ENCODE results near the gene PAX7. TPM values are rescaled to one million over a fixed set of nuclear protein-coding genes. Genes with fewer than 3 reads are reported as not detected.

The PAX7 gene
- total and polyA plus RNA-seq, 12 donors = not detected

- no peak for ATAC-seq
- peaks cover 0 to 76% (median 47%) of the 10 kb centered on the region in 7 donors for H3K27me3 ChIP-seq
- H3K4me1 ChIP-seq = no peaks in the 10 kb centered on the region
- H3K27ac ChIP-seq = no peak overlapping the region
- DNase-seq = no peak
- peaks cover 0 to 10% (median 0%) of the 10 kb centered on the region in 11 donors for H3K9me3 ChIP-seq
- no peaks in the 10 kb centered on the region for H3K36me3 ChIP-seq
- H3K4me3 ChIP-seq = no peak overlapping the region
- intact Hi-C loops (cut with DNase I) = no loop called here
- WGBS, 2 donors = 67 to 72% methylated on average over 5 of the region's 5 CpGs
- no peak for TF ChIP-seq CTCF (IDR thresholded peaks at IDR 0.05)
These were observed 116.3 kb downstream of the PAX7 start for GRCh38 chr1:18746981-18747380.

GRCh38 chr1:18747671-18748070 is 117.0 kb downstream of the PAX7 start:
- Histone ChIP-seq H3K27ac (no peak overlapping the region), H3K4me3 (no peak overlapping the region), H3K27me3 (peaks cover 0 to 75% (median 42%) of the 10 kb centered on the region in 7 donors), H3K9me3 (peaks cover 0 to 10% (median 0%) of the 10 kb centered on the region in 11 donors), H3K4me1 (no peaks in the 10 kb centered on the region), H3K36me3 (no peaks in the 10 kb centered on the region)
- DNase-seq (no peak), ATAC-seq (no peak)
- 67 to 70% methylated on average over 5 of the region's 5 CpGs for WGBS, 2 donors
- intact Hi-C loops (cut with DNase I) = no loop called here
- no peak for TF ChIP-seq CTCF (IDR thresholded peaks at IDR 0.05)

GRCh38 chr1:18748435-18748834 is 117.8 kb downstream of the PAX7 start:
- Histone ChIP-seq H3K4me1 (no peaks in the 10 kb centered on the region), H3K36me3 (no peaks in the 10 kb centered on the region), H3K27me3 (peaks cover 0 to 77% (median 42%) of the 10 kb centered on the region in 7 donors), H3K4me3 (no peak overlapping the region), H3K27ac (no peak overlapping the region), H3K9me3 (peaks cover 0 to 17% (median 0%) of the 10 kb centered on the region in 11 donors)
- DNase-seq = no peak
- ATAC-seq = no peak
- no peak for TF ChIP-seq CTCF (IDR thresholded peaks at IDR 0.05)
- intact Hi-C loops (cut with DNase I) = no loop called here
- WGBS, 2 donors = 80 to 82% methylated on average over 10 of the region's 10 CpGs

- H3K27me3 ChIP-seq = peaks cover 0 to 75% (median 48%) of the 10 kb centered on the region in 7 donors
These were observed 118.9 kb downstream of the PAX7 start for GRCh38 chr1:18749569-18749968.

More at GRCh38 chr1:18749569-18749968, 118.9 kb downstream of the PAX7 start:
- Histone ChIP-seq H3K9me3 (peaks cover 0 to 23% (median 5%) of the 10 kb centered on the region in 11 donors), H3K4me1 (no peaks in the 10 kb centered on the region), H3K4me3 (no peak overlapping the region), H3K36me3 (no peaks in the 10 kb centered on the region), H3K27ac (no peak overlapping the region)
- ATAC-seq = no peak
- no peak for TF ChIP-seq CTCF (IDR thresholded peaks at IDR 0.05)
- intact Hi-C loops (cut with DNase I) = no loop called here
- no peak for DNase-seq
